Tibial nerve (tissue), 4 donors: ENCODE results near the gene ADRB1. TPM values are rescaled to one million over a fixed set of nuclear protein-coding genes. Genes with fewer than 3 reads are reported as not detected.

Experiments used
- DNase-seq, 2 donors: peaks; one replicate each; pipeline ENCODE4 v3.0.0-alpha.2; 2019; ENCODE audit warnings: low spot score in 2 of 2
- H3K27ac ChIP-seq, 4 donors: fragments of 200-600 bp; sonication (generic) in 3 of 4; one replicate each; pipeline ENCODE4 v1.5.1; 2017 to 2019; ENCODE audit warnings: mild to moderate bottlenecking in 1 of 4
- H3K27me3 ChIP-seq, 2 donors: fragments of 200-600 bp; sonication (generic) in 1 of 2; one replicate each; pipeline versions ENCODE4 v1.5.1 to v1.6.0; 2017 to 2019
- H3K36me3 ChIP-seq, 3 donors: fragments of 200-600 bp; sonication (generic); one replicate each; pipeline ENCODE4 v1.5.1; 2018 to 2019
- H3K4me1 ChIP-seq, 4 donors: fragments of 200-600 bp; sonication (generic) in 3 of 4; one replicate each; pipeline ENCODE4 v1.5.1; 2017 to 2019
- H3K4me3 ChIP-seq, 4 donors: fragments of 200-600 bp; sonication (generic) in 3 of 4; one replicate each; pipeline ENCODE4 v1.5.1; 2017 to 2019; ENCODE audit warnings: mild to moderate bottlenecking in 1 of 4, moderate library complexity in 1 of 4
- H3K9me3 ChIP-seq, 4 donors: fragments of 200-600 bp; sonication (generic) in 3 of 4; one replicate each; pipeline ENCODE4 v1.5.1; 2017 to 2019
- EP300 ChIP-seq, 2 donors: sonication (generic); formaldehyde crosslinking; IDR thresholded peaks; one replicate each; pipeline ENCODE4 v1.6.1; 2017; ENCODE audit warnings: antibody characterized with exemption in 2 of 2, mild to moderate bottlenecking in 1 of 2
- POLR2A ChIP-seq, 2 donors: fragments of 450-650 bp; IDR thresholded peaks; one replicate each; pipeline ENCODE4 v1.6.1; 2017; ENCODE audit warnings: antibody characterized with exemption in 2 of 2, mild to moderate bottlenecking in 2 of 2, moderate library complexity in 2 of 2
- WGBS, 2 donors: methylation state at CpG; one replicate each; pipeline ENCODE4 v1.1.5; 2018; 5-methylcytosine and 5-hydroxymethylcytosine counted together
- total RNA-seq, 4 donors: library from RNA; depleted of rRNA; stranded (reverse); fragments of >200 nt; gene quantifications; one replicate each; pipeline ENCODE4 v1.1.0, GENCODE V29; 2016
- TF ChIP-seq, protein P1 (sequence below), 5 experiments: fragments of 200-600 bp in 3 of 5; fragments of 450-650 bp in 2 of 5; sonication (generic) in 3 of 5; IDR thresholded peaks; one replicate each; pipeline ENCODE4 v1.5.1; 2016 to 2019; ENCODE audit warnings: antibody characterized with exemption in 5 of 5, mild to moderate bottlenecking in 3 of 5, moderate library complexity in 2 of 5

ADRB1 gene
- total RNA-seq, 4 donors from 2014 or later, result 0.30 to 1.4 (median 1.1) TPM

DNA sequence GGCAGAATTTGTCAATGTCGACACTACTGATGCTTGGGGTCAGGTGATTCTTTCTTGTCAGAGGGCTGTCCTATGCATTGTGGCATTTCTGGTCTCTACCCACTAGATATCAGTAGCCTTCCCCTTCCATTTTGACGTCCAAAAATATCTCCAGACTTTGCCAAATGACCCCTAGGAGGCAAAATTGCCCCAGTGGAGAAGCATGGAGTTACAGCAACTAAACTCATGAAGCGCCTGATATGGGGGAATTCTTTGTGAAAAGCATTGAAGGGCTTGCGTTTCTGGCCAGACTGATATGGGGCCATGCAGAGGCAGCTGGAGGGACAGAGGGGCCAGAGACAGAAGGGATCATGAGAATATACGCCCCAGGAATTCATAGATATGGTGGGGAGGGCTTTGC lies 43.6 kb downstream of the ADRB1 start:
- no peaks in the 10 kb centered on the region for H3K36me3 ChIP-seq
- no peak for DNase-seq
- WGBS, 2 donors, result 79 to 81% methylated on average over 5 of the region's 5 CpGs
- no peaks in the 10 kb centered on the region for H3K4me1 ChIP-seq
- H3K9me3 ChIP-seq, result no peaks in the 10 kb centered on the region
- H3K4me3 ChIP-seq, result no peak overlapping the region
- no peak overlapping the region for H3K27ac ChIP-seq
- no peaks in the 10 kb centered on the region for H3K27me3 ChIP-seq
- TF ChIP-seq, protein P1, sequence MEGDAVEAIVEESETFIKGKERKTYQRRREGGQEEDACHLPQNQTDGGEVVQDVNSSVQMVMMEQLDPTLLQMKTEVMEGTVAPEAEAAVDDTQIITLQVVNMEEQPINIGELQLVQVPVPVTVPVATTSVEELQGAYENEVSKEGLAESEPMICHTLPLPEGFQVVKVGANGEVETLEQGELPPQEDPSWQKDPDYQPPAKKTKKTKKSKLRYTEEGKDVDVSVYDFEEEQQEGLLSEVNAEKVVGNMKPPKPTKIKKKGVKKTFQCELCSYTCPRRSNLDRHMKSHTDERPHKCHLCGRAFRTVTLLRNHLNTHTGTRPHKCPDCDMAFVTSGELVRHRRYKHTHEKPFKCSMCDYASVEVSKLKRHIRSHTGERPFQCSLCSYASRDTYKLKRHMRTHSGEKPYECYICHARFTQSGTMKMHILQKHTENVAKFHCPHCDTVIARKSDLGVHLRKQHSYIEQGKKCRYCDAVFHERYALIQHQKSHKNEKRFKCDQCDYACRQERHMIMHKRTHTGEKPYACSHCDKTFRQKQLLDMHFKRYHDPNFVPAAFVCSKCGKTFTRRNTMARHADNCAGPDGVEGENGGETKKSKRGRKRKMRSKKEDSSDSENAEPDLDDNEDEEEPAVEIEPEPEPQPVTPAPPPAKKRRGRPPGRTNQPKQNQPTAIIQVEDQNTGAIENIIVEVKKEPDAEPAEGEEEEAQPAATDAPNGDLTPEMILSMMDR (IDR thresholded peaks at IDR 0.05), result no peak
- no peak for TF ChIP-seq POLR2A (IDR thresholded peaks at IDR 0.05)
- no peak for TF ChIP-seq EP300 (IDR thresholded peaks at IDR 0.05)

DNA sequence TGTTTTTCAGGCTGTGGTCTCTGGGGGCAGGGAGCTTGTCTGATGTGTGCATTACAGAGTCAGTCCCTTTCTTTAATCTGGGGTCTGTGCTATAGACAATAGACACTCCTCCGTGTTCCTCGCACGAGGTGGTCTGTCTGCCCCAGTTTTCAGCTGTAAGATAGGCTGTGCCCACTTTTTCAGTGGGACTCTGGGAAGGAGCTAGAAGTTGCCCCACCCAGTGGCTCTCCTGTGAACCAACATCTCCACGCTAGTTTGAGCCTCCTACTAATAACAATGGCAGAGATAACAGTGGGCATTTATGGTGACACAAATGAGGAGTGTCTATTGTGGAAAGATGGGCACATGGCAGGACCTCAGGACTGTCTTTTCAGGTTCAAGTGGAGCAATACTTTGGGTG lies 44.0 kb downstream of the ADRB1 start:
- H3K4me3 ChIP-seq, result no peak overlapping the region
- H3K36me3 ChIP-seq, result no peaks in the 10 kb centered on the region
- no peaks in the 10 kb centered on the region for H3K4me1 ChIP-seq
- no peaks in the 10 kb centered on the region for H3K27me3 ChIP-seq
- TF ChIP-seq, protein P1 (IDR thresholded peaks at IDR 0.05), result no peak
- no peak for TF ChIP-seq EP300 (IDR thresholded peaks at IDR 0.05)
- TF ChIP-seq POLR2A (IDR thresholded peaks at IDR 0.05), result no peak
- no peak overlapping the region for H3K27ac ChIP-seq
- H3K9me3 ChIP-seq, result no peaks in the 10 kb centered on the region
- no peak for DNase-seq
- WGBS, 2 donors, result 60 to 77% methylated on average over 4 of the region's 4 CpGs

DNA sequence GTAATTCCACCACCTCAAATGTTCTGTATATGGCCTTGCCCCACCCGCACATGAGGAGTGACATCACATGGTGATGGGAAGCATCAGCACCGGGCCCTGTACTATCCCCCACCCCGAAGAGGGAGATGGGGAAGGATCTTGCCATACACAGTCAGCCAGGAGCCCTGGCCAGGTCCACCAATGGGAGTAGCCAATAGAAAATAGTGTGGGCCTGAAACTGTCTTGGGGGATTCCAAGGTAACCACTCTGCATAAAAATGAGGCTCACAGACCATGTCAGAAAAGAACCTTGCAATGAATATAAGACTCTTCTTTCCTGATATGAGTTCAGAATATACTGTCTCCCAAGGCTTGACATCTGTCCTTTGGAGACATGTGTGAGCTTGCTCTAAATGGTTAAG lies 51.1 kb downstream of the ADRB1 start:
- no peaks in the 10 kb centered on the region for H3K9me3 ChIP-seq
- no peak overlapping the region for H3K27ac ChIP-seq
- no peaks in the 10 kb centered on the region for H3K36me3 ChIP-seq
- H3K27me3 ChIP-seq, result no peaks in the 10 kb centered on the region
- TF ChIP-seq POLR2A (IDR thresholded peaks at IDR 0.05), result no peak
- TF ChIP-seq, protein P1 (IDR thresholded peaks at IDR 0.05), result no peak
- no peak for TF ChIP-seq EP300 (IDR thresholded peaks at IDR 0.05)
- 81 to 91% methylated on average over 3 of the region's 3 CpGs for WGBS, 2 donors
- peaks cover 0 to 13% (median 2%) of the 10 kb centered on the region in 4 donors for H3K4me1 ChIP-seq
- no peak overlapping the region for H3K4me3 ChIP-seq
- no peak for DNase-seq

DNA sequence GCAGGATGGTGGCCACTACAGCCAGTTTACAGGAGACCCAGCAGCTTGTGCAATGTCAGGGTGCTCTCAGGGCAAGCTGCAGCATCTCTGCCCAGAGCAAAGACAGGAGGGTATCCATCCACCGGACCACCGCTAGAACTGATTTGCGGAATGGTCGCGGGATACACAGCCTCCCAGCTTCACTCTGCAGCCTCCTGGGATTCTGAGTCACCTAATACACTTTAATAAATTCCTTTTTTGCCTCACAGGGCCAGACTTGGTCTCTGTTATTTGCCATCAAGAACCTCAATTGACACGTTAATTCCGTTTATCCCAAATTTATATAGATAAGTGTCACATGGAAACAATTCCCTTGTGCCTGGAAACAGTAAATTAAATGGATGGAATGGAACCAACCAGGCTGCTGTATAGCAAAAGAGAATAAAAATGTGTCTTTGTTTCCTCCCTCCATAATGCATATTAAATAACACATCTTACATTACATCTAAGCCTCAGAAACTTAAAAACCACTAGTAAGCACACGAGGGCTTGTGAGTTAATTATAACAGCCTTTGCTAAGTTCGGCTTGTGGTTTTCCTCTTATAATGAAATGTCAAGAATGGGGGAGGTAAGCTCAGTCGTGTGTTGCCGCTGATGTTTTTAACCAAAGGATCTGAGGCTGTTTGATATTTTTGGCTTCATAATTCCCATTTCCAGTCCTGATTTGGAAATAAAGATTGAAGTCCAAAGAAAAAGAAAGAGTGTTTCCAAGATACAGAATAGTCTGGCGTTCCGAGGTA lies 52.1 kb downstream of the ADRB1 start:
- TF ChIP-seq, protein P1 (IDR thresholded peaks at IDR 0.05), result no peak
- TF ChIP-seq POLR2A (IDR thresholded peaks at IDR 0.05) (no peak), EP300 (IDR thresholded peaks at IDR 0.05) (no peak)
- no peaks in the 10 kb centered on the region for H3K9me3 ChIP-seq
- no peaks in the 10 kb centered on the region for H3K36me3 ChIP-seq
- H3K27ac ChIP-seq, result no peak overlapping the region
- 59 to 60% methylated on average over 13 of the region's 13 CpGs for WGBS, 2 donors
- H3K4me1 ChIP-seq, result peaks cover 0 to 18% (median 7%) of the 10 kb centered on the region in 4 donors
- no peak for DNase-seq
- no peak overlapping the region for H3K4me3 ChIP-seq
- peaks cover 0 to 2% of the 10 kb centered on the region in 2 donors for H3K27me3 ChIP-seq

Other genes with a start within 250 kb of the ADRB1 start
- gene DCLRE1A, start 189.8 kb upstream of the ADRB1 start, total RNA-seq, result 1 to 10 TPM; 3.6 to 4.9 (median 4.5) TPM
- gene NHLRC2, start 189.2 kb upstream of the ADRB1 start, total RNA-seq, result 100 to 1,000 TPM in 1 of 4 donors, 10 to 100 TPM in 3; 42.9 to 100 (median 50.6) TPM
- gene CCDC186, start 130.3 kb downstream of the ADRB1 start, total RNA-seq, result 10 to 100 TPM; 11.6 to 18.0 (median 14.4) TPM
- gene TDRD1, start 135.5 kb downstream of the ADRB1 start, total RNA-seq, result under 1 TPM in 3 of 4 donors, not detected in 1; under 0.01 to 0.42 (median 0.22) TPM
- 1 to 10 TPM in 2 of 4 donors, under 1 TPM in 2; 0.22 to 1.6 (median 1.0) TPM for gene VWA2, start 195.4 kb downstream of the ADRB1 start, total RNA-seq